MM.1S (cell line): ENCODE results near the gene SH2B2.
"Not testable (repeated sequence)": the region's sequence is repeated elsewhere in the genome, so short reads cannot be mapped to it uniquely, and the experiment has no call there.

Experiments used
- DNase-seq: peaks from one replicate; pipeline ENCODE4 v3.0.0-alpha.2; 2015
- H2AFZ ChIP-seq: fragments of 300-600 bp; sonication (generic); 2 replicates; pipeline ENCODE4 v1.6.0; 2016; ENCODE audit warnings: antibody characterized with exemption, low read length
- H3F3A ChIP-seq: fragments of 300-600 bp; sonication (generic); 2 replicates; pipeline ENCODE4 v1.6.1; 2016; ENCODE audit warnings: mild to moderate bottlenecking, antibody characterized with exemption, low read length, moderate library complexity, mixed read lengths; ENCODE audit not compliant: insufficient read depth
- H3K27ac ChIP-seq: fragments of 300-600 bp; sonication (generic); 2 replicates; pipeline ENCODE4 v1.5.1; 2016; ENCODE audit warnings: mild to moderate bottlenecking, low read length
- H3K27me3 ChIP-seq: fragments of 300-600 bp; sonication (generic); replicated peaks from 2 replicates; pipeline ENCODE4 v1.6.0; 2016; ENCODE audit warnings: low read length; ENCODE audit not compliant: insufficient read depth
- H3K36me3 ChIP-seq: fragments of 300-600 bp; sonication (generic); replicated peaks from 2 replicates; pipeline ENCODE4 v1.6.1; 2016; ENCODE audit warnings: mild to moderate bottlenecking, low read length, mixed read lengths; ENCODE audit not compliant: insufficient read depth
- H3K4me1 ChIP-seq: fragments of 300-600 bp; sonication (generic); 2 replicates; pipeline ENCODE4 v1.6.1; 2016; ENCODE audit warnings: low read length, mixed read lengths
- H3K4me2 ChIP-seq: fragments of 300-600 bp; sonication (generic); 2 replicates; pipeline ENCODE4 v1.6.0; 2016; ENCODE audit warnings: low read depth, low read length
- H3K4me3 ChIP-seq: fragments of 300-600 bp; sonication (generic); 2 replicates; pipeline ENCODE4 v1.5.1; 2016; ENCODE audit warnings: low read length, mixed read lengths
- H3K79me2 ChIP-seq: fragments of 300-600 bp; sonication (generic); 2 replicates; pipeline ENCODE4 v1.6.1; 2016; ENCODE audit warnings: mixed run types, low read length, mixed read lengths
- H3K9ac ChIP-seq: fragments of 300-600 bp; sonication (generic); 2 replicates; pipeline ENCODE4 v1.6.1; 2016; ENCODE audit warnings: low read length, mixed read lengths
- H3K9me2 ChIP-seq: fragments of 300-600 bp; sonication (generic); replicated peaks from 2 replicates; pipeline ENCODE4 v1.6.1; 2016; ENCODE audit warnings: mild to moderate bottlenecking, low read length, mixed read lengths; ENCODE audit not compliant: insufficient read depth
- H3K9me3 ChIP-seq: fragments of 300-600 bp; sonication (generic); replicated peaks from 2 replicates; pipeline ENCODE4 v1.6.1; 2016; ENCODE audit warnings: mild to moderate bottlenecking, low read length, mixed read lengths; ENCODE audit not compliant: insufficient read depth
- H4K20me1 ChIP-seq: fragments of 300-600 bp; sonication (generic); 2 replicates; pipeline ENCODE4 v1.6.1; 2016; ENCODE audit warnings: mild to moderate bottlenecking, low read length, moderate library complexity, mixed read lengths; ENCODE audit not compliant: insufficient read depth
- TF ChIP-seq, protein P1 (sequence below): fragments of 300-600 bp; sonication (generic); IDR thresholded peaks from 2 replicates; pipeline ENCODE4 v1.5.1; 2016; ENCODE audit warnings: antibody characterized with exemption, low read length, mixed read lengths

SH2B2 gene

DNA sequence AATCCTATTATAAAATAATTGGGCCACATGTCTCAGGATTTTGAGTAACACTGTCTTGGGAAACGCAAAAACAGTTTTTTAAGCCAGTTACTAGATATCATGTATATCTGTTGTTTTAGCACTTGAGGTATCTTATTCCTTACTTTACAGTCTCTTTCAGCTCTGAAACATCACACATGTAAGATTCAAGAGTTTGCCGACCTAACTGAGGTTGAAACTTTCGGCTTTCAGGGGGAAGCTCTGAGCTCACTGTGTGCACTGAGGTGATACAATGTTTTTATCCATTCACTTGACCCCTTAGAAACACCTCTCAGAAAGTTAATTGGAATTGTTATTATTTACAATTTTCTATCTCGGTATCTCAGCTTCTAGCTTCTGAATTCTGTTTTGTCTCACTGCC lies 50.8 kb downstream of the SH2B2 start:
- not testable (repeated sequence) for H2AFZ ChIP-seq, H3K9me2 ChIP-seq, H3K9ac ChIP-seq, H3K4me3 ChIP-seq, H3K79me2 ChIP-seq, H3K4me1 ChIP-seq, H3K4me2 ChIP-seq, DNase-seq, H4K20me1 ChIP-seq, H3F3A ChIP-seq, H3K27ac ChIP-seq, H3K27me3 ChIP-seq, H3K9me3 ChIP-seq, H3K36me3 ChIP-seq

DNA sequence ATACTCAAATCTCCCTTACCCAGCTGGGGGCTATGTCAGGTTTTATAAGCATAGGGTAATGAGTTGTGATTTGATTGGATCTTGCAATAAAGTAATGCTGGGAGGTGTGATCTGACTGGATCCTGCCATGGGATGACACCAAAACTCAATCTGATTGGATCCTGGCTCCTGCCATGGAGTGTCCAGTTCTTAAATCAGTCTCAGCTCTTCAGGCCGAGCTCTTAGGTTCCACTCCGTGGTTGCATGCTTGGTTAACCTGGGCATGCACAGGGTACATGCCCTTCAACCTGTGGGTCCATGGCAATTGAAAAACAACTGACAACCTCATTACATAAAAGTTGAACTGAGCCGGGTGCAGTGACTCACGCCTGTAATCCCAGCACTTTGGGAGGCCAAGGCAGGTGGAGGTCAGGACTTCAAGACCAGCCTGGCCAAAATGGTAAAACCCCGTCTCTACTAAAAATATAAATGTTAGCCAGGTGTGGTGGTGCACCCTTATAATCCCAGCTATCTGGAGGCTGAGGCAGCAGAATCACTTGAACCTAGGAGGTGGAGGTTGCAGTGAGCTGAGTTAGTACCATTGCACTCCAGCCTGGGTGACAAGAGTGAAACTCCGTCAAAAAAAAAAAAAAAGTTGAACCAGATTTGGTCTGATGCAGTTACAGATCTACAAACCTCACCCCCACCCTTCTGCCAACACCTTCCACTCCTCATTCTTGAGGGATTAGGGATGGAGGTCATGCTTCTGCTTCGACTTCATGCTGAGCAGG lies 54.1 kb downstream of the SH2B2 start:
- peak overlapping the region; percentile 21; the same call in 1 of the 2 replicates for H3K4me2 ChIP-seq
- not testable (repeated sequence) for H3K4me1 ChIP-seq, H4K20me1 ChIP-seq, H3K9me3 ChIP-seq, H2AFZ ChIP-seq, H3K4me3 ChIP-seq, H3K9me2 ChIP-seq, H3K36me3 ChIP-seq, H3K27me3 ChIP-seq, H3K79me2 ChIP-seq, H3K9ac ChIP-seq, H3F3A ChIP-seq
- peak; percentile 55 for DNase-seq
- peak overlapping the region; percentile 58; the same call in 1 of the 2 replicates for H3K27ac ChIP-seq

GRCh38 chr7:102346983-102347382 lies 60.3 kb downstream of the SH2B2 start:
- not testable (repeated sequence) for H3K4me3 ChIP-seq

GRCh38 chr7:102356344-102356743 lies 69.7 kb downstream of the SH2B2 start, which contains the start of gene SPDYE6:
TSS of gene SPDYE6 (minus strand) at chr7:102356444. CDS start at chr7:102356023, 421 bp downstream.
- not testable (repeated sequence) for H4K20me1 ChIP-seq, H3K27me3 ChIP-seq, H3K79me2 ChIP-seq, H3K4me1 ChIP-seq, H3K27ac ChIP-seq, H3K36me3 ChIP-seq, DNase-seq, H3K9me3 ChIP-seq, H3K9me2 ChIP-seq, H3K4me2 ChIP-seq, H2AFZ ChIP-seq, H3F3A ChIP-seq, H3K9ac ChIP-seq, H3K4me3 ChIP-seq

More at GRCh38 chr7:102346983-102347382, 60.3 kb downstream of the SH2B2 start:
- not testable (repeated sequence) for H3K9ac ChIP-seq, H3K4me2 ChIP-seq, H4K20me1 ChIP-seq, DNase-seq, H3K27me3 ChIP-seq, H3K27ac ChIP-seq, H3K79me2 ChIP-seq, H3K4me1 ChIP-seq, H3K9me3 ChIP-seq, H3F3A ChIP-seq, H3K9me2 ChIP-seq, H3K36me3 ChIP-seq, H2AFZ ChIP-seq

GRCh38 chr7:102363549-102364393 lies 77.1 kb downstream of the SH2B2 start:
- DNase-seq: peak; percentile 100
- Histone ChIP-seq H3K4me3 (peak overlapping the region; percentile 71), H3K27ac (peak overlapping the region; percentile 39; the same call in 1 of the 2 replicates), H3K79me2 (peaks cover 32% of the 10 kb centered on the region), H3K4me2 (peak overlapping the region; percentile 21; the same call in 1 of the 2 replicates), H2AFZ (0 out of 2 replicates have a peak overlapping the region, but pooled peaks have one; percentile 39), H3K9ac (peak overlapping the region; percentile 80)
- not testable (repeated sequence) for H3K36me3 ChIP-seq, H4K20me1 ChIP-seq, H3K9me2 ChIP-seq, H3K9me3 ChIP-seq, H3K4me1 ChIP-seq, H3K27me3 ChIP-seq, H3F3A ChIP-seq
- TF ChIP-seq, protein P1, sequence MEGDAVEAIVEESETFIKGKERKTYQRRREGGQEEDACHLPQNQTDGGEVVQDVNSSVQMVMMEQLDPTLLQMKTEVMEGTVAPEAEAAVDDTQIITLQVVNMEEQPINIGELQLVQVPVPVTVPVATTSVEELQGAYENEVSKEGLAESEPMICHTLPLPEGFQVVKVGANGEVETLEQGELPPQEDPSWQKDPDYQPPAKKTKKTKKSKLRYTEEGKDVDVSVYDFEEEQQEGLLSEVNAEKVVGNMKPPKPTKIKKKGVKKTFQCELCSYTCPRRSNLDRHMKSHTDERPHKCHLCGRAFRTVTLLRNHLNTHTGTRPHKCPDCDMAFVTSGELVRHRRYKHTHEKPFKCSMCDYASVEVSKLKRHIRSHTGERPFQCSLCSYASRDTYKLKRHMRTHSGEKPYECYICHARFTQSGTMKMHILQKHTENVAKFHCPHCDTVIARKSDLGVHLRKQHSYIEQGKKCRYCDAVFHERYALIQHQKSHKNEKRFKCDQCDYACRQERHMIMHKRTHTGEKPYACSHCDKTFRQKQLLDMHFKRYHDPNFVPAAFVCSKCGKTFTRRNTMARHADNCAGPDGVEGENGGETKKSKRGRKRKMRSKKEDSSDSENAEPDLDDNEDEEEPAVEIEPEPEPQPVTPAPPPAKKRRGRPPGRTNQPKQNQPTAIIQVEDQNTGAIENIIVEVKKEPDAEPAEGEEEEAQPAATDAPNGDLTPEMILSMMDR: peak; percentile 30

DNA sequence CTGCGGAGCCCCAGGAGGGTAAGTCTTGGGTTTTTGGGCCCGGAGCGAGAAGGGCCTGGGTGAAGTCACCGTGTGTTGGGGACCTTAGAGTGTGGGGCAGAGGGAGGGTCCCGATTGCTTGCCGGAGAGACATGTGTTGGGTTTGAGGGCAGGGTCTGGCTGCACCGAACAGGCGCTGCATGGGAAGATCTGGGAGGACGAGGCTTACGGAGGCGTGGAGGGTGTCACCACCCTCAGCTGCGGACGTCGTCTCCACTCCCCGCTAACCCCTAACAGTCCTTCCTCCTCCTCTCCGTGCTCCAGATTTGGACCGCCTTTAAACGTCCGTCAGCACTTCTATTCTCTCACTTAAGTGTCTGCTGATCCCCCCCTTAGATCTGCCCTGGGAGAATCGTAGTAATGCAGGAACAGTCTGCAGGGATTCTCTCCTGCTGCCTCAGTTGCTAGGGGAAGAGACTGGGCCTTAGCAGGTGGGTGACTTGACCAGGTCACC lies 77.8 kb downstream of the SH2B2 start:
- Histone ChIP-seq H3K4me2 (0 out of 2 replicates have a peak overlapping the region, but pooled peaks have one; percentile 21), H3K4me3 (peak overlapping the region; percentile 71), H3K79me2 (peaks cover 32% of the 10 kb centered on the region), H3K9ac (peak overlapping the region; percentile 80)
- not testable (repeated sequence) for H3K9me3 ChIP-seq, H2AFZ ChIP-seq, H3K27ac ChIP-seq, H3K9me2 ChIP-seq, DNase-seq, H3K36me3 ChIP-seq, H3F3A ChIP-seq, H3K4me1 ChIP-seq, H3K27me3 ChIP-seq, H4K20me1 ChIP-seq

GRCh38 chr7:102365390-102365789 lies 78.7 kb downstream of the SH2B2 start:
- not testable (repeated sequence) for H3K4me2 ChIP-seq, H3K4me3 ChIP-seq, H3F3A ChIP-seq, H4K20me1 ChIP-seq, H3K4me1 ChIP-seq, H3K27me3 ChIP-seq, H3K9ac ChIP-seq, DNase-seq, H2AFZ ChIP-seq, H3K9me3 ChIP-seq, H3K36me3 ChIP-seq, H3K9me2 ChIP-seq, H3K27ac ChIP-seq
- H3K79me2 ChIP-seq: peaks cover 39% of the 10 kb centered on the region
